Melanocyte of skin (primary cell): ENCODE measurements around the gene CYP26B1. TPM values are rescaled to one million over a fixed set of nuclear protein-coding genes. Genes with fewer than 3 reads are reported as not detected.

Source experiments
- total RNA-seq, 2 donors: library from RNA; depleted of rRNA; stranded (reverse); fragments of >200 nt; gene quantifications; 2 replicates each; pipeline ENCODE4 v1.2.3, GENCODE V29; 2012

The CYP26B1 gene
- under 1 TPM in 1 of 2 donors, not detected in 1; under 0.01 TPM for total RNA-seq

DNA sequence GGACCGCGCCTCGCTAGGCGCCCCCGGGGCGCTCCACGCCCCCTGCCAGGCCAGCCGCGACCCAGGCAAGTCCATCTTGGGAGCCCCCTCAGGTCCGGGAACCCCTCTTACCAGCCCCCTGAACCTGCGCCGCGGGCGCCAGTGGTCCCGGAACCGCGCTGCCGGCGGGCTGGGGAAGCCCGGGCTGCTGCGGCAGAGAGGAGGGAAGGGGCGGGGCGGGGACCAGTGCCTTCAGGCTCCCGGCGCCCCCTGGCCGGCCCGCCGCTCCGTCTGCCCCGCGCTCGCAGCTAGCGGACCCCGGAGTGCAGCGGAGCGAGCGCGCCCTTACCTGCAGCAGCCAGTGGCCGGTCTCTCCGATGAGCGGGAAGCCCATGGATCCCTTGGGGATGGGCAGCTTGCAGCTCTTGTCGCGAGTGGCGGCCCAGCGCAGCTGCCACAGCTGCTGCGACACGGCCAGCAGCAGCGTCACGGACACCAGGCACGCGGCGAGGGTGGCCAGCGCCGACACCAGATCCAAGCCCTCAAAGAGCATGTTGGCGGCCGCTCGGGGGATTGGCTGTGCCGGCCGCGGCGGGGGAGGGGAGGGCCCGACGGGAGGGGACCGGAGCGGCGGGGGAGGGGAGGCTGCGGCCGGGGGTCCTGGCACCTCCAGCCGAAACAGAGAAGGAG lies at the start of gene CYP26B1:
Gene CYP26B1, minus strand, starts transcription at position 560 of the 669 bp plus-strand sequence. Its CDS starts 28 bp downstream, at position 532.

